AG20443 (cell line): Measurements from ENCODE around the gene TMSB15C.
"Not testable (repeated sequence)": the region's sequence is repeated elsewhere in the genome, so short reads cannot be mapped to it uniquely, and the experiment has no call there.

ENCODE experiments used
- DNase-seq: peaks from one replicate; pipeline ENCODE4 v3.0.0; 2012; ENCODE audit warnings: low spot score, mixed read lengths

The TMSB15C gene

GRCh38 chrX:104075778-104076445, at the start of gene TMSB15C:
Gene TMSB15C, minus strand, starts transcription at chrX:104076236.
- DNase-seq, result not testable (repeated sequence)

- no peak for DNase-seq
Observed at GRCh38 chrX:104122829-104123228, 46.8 kb upstream of the TMSB15C start.

GRCh38 chrX:104118765-104119164, 42.7 kb upstream of the TMSB15C start:
- DNase-seq, result no peak

- DNase-seq, result no peak
Observed at GRCh38 chrX:104117759-104118158, 41.7 kb upstream of the TMSB15C start.

GRCh38 chrX:104113222-104113965, 37.4 kb upstream of the TMSB15C start:
- DNase-seq, result peak; percentile 40

- peak; percentile 77 for DNase-seq
Observed at GRCh38 chrX:104112326-104112951, 36.4 kb upstream of the TMSB15C start, which contains the start of gene ZCCHC18. Gene ZCCHC18, plus strand, starts transcription at chrX:104112523. Its CDS starts 1,589 bp downstream, at chrX:104114112.

- not testable (repeated sequence) for DNase-seq
Observed at GRCh38 chrX:104110491-104111240, 34.6 kb upstream of the TMSB15C start.

- no peak for DNase-seq
Observed at GRCh38 chrX:104108955-104109354, 32.9 kb upstream of the TMSB15C start.

GRCh38 chrX:104105330-104106262, 29.6 kb upstream of the TMSB15C start:
- DNase-seq, result no peak

- DNase-seq, result no peak
Observed at GRCh38 chrX:104104676-104105075, 28.6 kb upstream of the TMSB15C start.

GRCh38 chrX:104098919-104099318, 22.9 kb upstream of the TMSB15C start:
- no peak for DNase-seq

GRCh38 chrX:104098151-104098808, 22.2 kb upstream of the TMSB15C start:
- DNase-seq, result peak; percentile 30

GRCh38 chrX:104085919-104086318, 9.9 kb upstream of the TMSB15C start:
- DNase-seq, result no peak

- DNase-seq, result no peak
Observed at GRCh38 chrX:104085477-104085876, 9.4 kb upstream of the TMSB15C start.

- DNase-seq, result no peak
Observed at GRCh38 chrX:104084534-104085277, 8.7 kb upstream of the TMSB15C start.

- DNase-seq, result no peak
Observed at GRCh38 chrX:104084063-104084462, 8.0 kb upstream of the TMSB15C start.

- not testable (repeated sequence) for DNase-seq
Observed at GRCh38 chrX:104077854-104078253, 1.8 kb upstream of the TMSB15C start.

- not testable (repeated sequence) for DNase-seq
Observed at GRCh38 chrX:104062636-104063035, 13.4 kb downstream of the TMSB15C start.

GRCh38 chrX:104054956-104055355, 21.1 kb downstream of the TMSB15C start:
- not testable (repeated sequence) for DNase-seq

GRCh38 chrX:104047171-104047570, 28.9 kb downstream of the TMSB15C start:
- DNase-seq, result no peak
